Measurements from ENCODE around the gene STOM. TPM values are rescaled to one million over a fixed set of nuclear protein-coding genes. Genes with fewer than 3 reads are reported as not detected.
"Not testable (repeated sequence)": the region's sequence is repeated elsewhere in the genome, so short reads cannot be mapped to it uniquely, and the experiment has no call there.

The STOM gene
- total and polyA plus RNA-seq, 11 donors: 125 to 239 (median 148) TPM

DNA sequence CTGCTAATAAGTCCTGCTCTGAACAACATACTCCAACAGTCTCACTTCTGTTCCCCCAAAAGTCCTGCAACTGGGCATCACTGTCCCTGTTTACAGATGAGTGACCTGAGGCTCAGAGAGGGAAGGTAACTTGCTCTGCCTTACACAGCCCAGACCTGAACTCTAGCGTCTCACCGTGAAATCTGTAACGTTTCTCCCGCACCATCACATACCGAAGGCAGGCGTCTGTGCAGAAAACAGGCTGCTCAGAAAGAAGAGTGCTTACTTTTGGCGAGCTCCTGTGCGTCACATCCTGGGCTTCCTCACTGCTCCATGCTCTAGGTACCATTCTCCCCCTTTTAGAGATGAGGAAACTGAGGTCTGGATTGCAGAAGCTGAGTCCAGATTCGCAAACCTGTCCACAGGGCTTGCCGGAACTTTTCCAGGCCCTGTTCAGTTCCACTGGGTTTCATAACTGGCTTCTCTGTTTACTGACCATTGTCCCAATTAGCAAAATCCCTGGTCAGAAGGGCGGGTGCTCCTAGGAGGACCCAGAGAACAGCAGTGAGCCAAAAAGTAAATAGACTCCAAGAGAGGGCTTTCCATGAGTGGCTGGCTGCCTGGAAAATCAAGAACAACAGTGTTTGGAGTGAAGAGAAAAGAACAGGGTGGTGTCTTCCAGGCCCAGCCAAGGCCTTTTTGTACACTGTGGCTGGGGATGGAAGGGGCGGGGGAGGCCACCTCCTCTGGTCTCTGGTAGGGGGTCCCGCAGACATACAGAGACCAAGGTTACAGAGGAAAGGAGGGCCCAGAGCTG lies 75.0 kb downstream of the STOM start:
- DNase-seq (peak in 4 of 5 donors; percentile 59 to 77 (median 65)), ATAC-seq (peak; percentile 42 to 67 (median 56))
- Histone ChIP-seq H3K36me3 (peaks cover 0 to 10% (median 0%) of the 10 kb centered on the region in 9 donors), H3K4me3 (peak overlapping the region in 7 of 12 donors; percentile 15 to 31 (median 19)), H3K4me1 (peaks cover 25 to 92% (median 73%) of the 10 kb centered on the region in 12 donors), H3K9me3 (no peaks in the 10 kb centered on the region), H3K27me3 (no peaks in the 10 kb centered on the region), H3K27ac (peak overlapping the region; percentile 89 to 98 (median 94))
- WGBS, 4 donors: 51 to 80% (median 76%) methylated on average over 13 of the region's 13 CpGs
- TF ChIP-seq, protein P1, sequence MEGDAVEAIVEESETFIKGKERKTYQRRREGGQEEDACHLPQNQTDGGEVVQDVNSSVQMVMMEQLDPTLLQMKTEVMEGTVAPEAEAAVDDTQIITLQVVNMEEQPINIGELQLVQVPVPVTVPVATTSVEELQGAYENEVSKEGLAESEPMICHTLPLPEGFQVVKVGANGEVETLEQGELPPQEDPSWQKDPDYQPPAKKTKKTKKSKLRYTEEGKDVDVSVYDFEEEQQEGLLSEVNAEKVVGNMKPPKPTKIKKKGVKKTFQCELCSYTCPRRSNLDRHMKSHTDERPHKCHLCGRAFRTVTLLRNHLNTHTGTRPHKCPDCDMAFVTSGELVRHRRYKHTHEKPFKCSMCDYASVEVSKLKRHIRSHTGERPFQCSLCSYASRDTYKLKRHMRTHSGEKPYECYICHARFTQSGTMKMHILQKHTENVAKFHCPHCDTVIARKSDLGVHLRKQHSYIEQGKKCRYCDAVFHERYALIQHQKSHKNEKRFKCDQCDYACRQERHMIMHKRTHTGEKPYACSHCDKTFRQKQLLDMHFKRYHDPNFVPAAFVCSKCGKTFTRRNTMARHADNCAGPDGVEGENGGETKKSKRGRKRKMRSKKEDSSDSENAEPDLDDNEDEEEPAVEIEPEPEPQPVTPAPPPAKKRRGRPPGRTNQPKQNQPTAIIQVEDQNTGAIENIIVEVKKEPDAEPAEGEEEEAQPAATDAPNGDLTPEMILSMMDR (IDR thresholded peaks at IDR 0.05): no peak
- TF ChIP-seq POLR2A (IDR thresholded peaks at IDR 0.05): no peak
- intact Hi-C loops (cut with DNase I): no loop called here

DNA sequence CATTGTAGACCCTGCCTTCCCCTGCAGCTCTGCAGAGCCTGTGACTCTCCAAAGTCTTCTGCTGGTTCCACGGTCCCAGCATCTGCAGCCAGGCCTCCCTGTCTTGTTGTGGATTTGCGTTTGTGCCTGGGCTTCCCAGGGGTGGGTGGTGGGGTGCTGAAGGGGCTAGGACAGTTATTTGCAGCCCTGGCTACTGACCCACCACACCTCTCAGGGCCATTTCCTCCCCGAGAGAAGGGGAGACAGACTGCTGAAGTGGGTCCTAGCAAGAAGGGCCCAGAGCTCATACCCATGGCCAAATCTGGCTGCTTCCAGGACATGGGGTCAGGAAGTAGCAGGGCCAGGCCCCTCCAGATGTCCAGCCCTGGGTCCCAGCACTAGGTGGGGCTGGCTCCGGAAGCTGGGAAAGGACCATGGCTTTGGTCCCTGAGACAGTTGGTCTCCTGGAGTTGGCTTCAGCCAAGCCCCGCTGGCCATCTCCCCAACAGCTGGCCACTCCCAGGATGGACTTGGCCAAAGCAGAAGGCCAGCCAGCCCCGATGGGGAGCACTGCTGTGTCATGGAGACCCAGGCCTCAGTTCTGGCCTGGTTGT lies 75.8 kb downstream of the STOM start:
- intact Hi-C loops (cut with DNase I): no loop called here
- Histone ChIP-seq H3K27me3 (no peaks in the 10 kb centered on the region), H3K27ac (peak overlapping the region; percentile 89 to 98 (median 94)), H3K36me3 (peaks cover 0 to 10% (median 0%) of the 10 kb centered on the region in 9 donors), H3K9me3 (no peaks in the 10 kb centered on the region), H3K4me3 (peak overlapping the region in 5 of 12 donors; percentile 3 to 31 (median 19)), H3K4me1 (peaks cover 31 to 95% (median 78%) of the 10 kb centered on the region in 12 donors)
- peak; percentile 40 to 86 (median 76) for DNase-seq
- TF ChIP-seq, protein P1 (IDR thresholded peaks at IDR 0.05): no peak
- no peak for TF ChIP-seq POLR2A (IDR thresholded peaks at IDR 0.05)
- WGBS, 4 donors: 35 to 59% (median 51%) methylated on average over 4 to 6 of the region's 6 CpGs
- ATAC-seq: peak; percentile 8 to 48 (median 24)

DNA sequence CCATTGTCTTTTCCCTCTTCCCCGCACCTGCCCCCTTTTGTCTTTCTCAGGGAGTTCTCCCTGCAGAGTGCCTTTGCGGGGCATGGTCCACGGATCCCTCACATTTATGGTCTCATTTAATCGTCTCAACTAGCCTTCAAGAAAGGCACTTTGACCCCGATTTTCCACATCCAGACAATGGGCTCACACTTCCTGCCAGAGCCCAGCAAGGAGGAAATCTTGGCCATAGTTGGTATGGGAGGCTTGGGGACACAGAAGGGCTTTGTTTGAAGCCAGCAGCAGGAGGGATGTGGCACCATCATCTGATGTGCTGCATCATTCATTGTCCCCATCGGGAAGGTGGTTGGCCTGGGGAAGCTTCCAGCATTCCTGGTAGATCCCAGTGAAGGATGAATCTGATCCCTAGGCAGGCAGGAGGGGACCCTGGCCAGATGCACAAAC lies 77.2 kb downstream of the STOM start:
- ATAC-seq: no peak
- DNase-seq: no peak
- peaks cover 0 to 17% (median 0%) of the 10 kb centered on the region in 9 donors for H3K36me3 ChIP-seq
- no peaks in the 10 kb centered on the region for H3K9me3 ChIP-seq
- 76 to 90% (median 84%) methylated on average over 6 of the region's 6 CpGs for WGBS, 4 donors
- H3K27me3 ChIP-seq: no peaks in the 10 kb centered on the region
- peaks cover 37 to 95% (median 79%) of the 10 kb centered on the region in 12 donors for H3K4me1 ChIP-seq
- peak overlapping the region in 10 of 12 donors; percentile 37 to 98 (median 92) for H3K27ac ChIP-seq
- intact Hi-C loops (cut with DNase I): no loop called here
- TF ChIP-seq, protein P1 (IDR thresholded peaks at IDR 0.05): peak in 1 of 12 donors; percentile 1
- no peak for TF ChIP-seq POLR2A (IDR thresholded peaks at IDR 0.05)
- no peak overlapping the region for H3K4me3 ChIP-seq

DNA sequence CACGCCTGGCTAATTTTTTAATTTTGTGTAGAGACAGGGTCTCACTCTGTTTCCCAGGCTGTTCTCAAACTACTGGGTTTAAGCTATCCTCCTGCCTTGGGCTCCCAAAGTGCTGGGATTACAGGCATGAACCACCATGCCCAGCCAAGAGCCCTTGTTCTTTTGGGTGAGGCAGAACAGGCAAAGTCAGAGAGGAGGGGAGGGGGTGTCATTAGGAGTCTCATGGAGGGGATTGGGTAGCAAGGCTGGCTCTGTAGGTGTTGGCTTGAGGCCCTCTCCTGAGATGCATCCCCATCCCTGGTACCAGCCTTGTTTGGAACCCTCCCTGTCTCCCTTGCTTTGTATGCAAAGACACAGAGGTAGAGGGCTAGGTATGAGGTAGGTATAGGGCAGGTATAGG lies 78.0 kb downstream of the STOM start:
- intact Hi-C loops (cut with DNase I): no loop called here
- peak overlapping the region in 10 of 12 donors; percentile 1 to 97 (median 90) for H3K27ac ChIP-seq
- TF ChIP-seq POLR2A (IDR thresholded peaks at IDR 0.05): no peak
- TF ChIP-seq, protein P1 (IDR thresholded peaks at IDR 0.05): no peak

DNA sequence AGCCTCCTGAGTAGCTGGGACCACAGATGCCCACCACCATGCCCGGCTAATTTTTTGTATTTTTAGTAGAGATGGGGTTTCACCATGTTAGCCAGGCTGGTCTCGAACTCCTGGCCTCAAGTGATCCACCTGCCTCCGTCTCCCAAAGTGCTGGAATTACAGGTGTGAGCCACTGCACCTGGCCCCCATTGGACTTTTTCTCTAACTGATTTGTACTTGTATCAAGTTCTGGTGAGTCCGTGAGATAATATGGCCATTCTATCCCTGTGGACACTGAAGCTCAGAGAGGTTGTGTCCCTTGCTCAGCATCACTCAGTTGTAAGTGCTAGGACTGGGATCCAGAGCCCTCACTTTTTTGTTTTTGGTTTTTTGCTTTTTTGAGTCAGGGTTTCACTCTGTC lies 78.5 kb downstream of the STOM start:
- intact Hi-C loops (cut with DNase I): not testable (repeated sequence)

More for the DNA sequence above, 78.0 kb downstream of the STOM start:
- Histone ChIP-seq H3K4me3 (no peak overlapping the region), H3K36me3 (peaks cover 0 to 17% (median 0%) of the 10 kb centered on the region in 9 donors), H3K9me3 (no peaks in the 10 kb centered on the region), H3K4me1 (peaks cover 40 to 95% (median 79%) of the 10 kb centered on the region in 12 donors), H3K27me3 (no peaks in the 10 kb centered on the region)
- DNase-seq: peak in 1 of 5 donors; percentile 35
- ATAC-seq: no peak
- 90 to 94% (median 93%) methylated on average over 1 of the region's 1 CpG for WGBS, 4 donors

More for the DNA sequence above, 78.5 kb downstream of the STOM start:
- H3K27me3 ChIP-seq, H3K4me3 ChIP-seq, DNase-seq, H3K9me3 ChIP-seq, ATAC-seq: not testable (repeated sequence)
- Histone ChIP-seq H3K27ac (peak overlapping the region in 8 of 12 donors; percentile 1 to 97 (median 92)), H3K36me3 (peaks cover 0 to 17% (median 0%) of the 10 kb centered on the region in 9 donors), H3K4me1 (peaks cover 40 to 95% (median 78%) of the 10 kb centered on the region in 12 donors)
- WGBS, 4 donors: 70 to 93% (median 79%) methylated on average over 4 of the region's 4 CpGs
